Activated CD4-positive, alpha-beta T cell treated with anti-CD3 and anti-CD28 coated beads, Interleukin-2, amount 50 U/mL, for 48 hours (primary cell): Measurements from ENCODE around the gene RAP1GAP2.
A peak's percentile ranks its signal among the peaks of the same experiment; 100 is the strongest.
"Not testable (repeated sequence)": the region's sequence is repeated elsewhere in the genome, so short reads cannot be mapped to it uniquely, and the experiment has no call there.

ENCODE experiments used
- DNase-seq, 2 experiments: peaks; one replicate each; pipeline ENCODE4 v3.0.0-alpha.2; 2020

The RAP1GAP2 gene

GRCh38 chr17:2815781-2816185 is 19.5 kb downstream of the RAP1GAP2 start:
- DNase-seq: no peak

GRCh38 chr17:2816688-2817087 is 20.4 kb downstream of the RAP1GAP2 start:
- no peak for DNase-seq

DNA sequence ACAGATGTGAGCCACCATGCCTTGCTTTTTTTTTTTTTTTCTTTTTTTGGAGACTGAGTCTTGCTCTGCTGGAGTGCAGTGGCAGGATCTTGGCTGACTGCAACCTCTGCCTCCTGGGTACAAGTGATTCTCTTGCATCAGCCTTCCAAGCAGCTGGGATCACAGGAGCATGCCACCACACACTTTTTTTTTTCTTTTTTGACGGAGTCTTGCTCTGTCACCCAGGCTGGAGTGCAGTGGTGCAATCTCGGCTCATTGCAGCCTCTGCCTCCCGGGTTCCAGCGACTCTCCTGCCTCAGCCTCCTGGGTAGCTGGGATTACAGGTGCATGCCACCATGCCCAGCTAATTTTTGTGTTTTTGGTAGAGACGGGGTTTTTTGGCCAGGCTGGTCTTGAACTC is 23.1 kb downstream of the RAP1GAP2 start:
- not testable (repeated sequence) for DNase-seq

DNA sequence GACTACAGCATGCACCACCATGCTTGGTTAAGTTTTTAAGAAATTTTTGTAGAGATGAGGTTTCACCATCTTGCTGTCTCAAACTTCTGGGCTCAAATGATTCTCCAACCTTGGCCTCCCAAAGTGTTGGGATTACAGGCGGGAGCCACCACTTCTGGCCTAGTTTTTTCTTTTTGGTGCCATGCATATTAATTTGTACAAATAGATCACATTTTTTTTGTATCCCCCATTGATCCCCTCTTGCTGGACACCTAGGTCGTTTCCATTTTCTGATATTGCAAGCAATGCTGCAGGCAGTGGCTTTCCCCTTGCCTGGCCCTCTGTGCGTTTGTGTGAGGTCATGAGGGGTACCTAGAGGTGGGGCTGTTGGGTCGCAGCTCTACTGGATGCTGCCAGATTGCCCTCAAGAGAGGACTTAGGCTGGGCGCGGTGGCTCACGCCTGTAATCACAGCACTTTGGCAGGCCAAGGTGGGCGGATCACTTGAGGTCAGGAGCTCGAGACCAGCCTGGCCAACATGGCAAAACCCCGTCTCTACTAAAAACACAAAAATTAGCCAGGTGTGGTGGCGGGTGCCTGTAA is 23.8 kb downstream of the RAP1GAP2 start:
- no peak for DNase-seq

DNA sequence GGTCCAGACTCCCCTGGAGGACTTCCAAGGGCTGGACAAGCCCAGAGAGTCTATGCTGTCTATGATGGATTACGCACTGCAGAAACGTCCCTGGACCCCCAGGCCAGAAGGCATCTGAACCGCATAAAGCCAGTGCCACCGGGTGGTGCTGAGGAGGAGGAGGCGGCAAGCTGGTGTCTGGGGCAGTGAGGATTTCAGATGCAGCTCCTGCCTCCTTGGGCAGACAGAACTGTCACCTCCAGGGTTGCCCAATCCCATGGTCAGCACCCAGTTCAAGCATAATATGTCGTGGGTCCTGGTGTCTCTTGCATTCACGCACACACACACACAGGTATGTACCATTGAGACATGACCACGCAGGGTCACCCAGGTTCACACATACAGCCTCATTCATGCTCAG is 25.6 kb downstream of the RAP1GAP2 start:
- DNase-seq: no peak

- no peak for DNase-seq
These were observed 26.1 kb downstream of the RAP1GAP2 start for GRCh38 chr17:2822358-2822757.

GRCh38 chr17:2825253-2825970 is 29.2 kb downstream of the RAP1GAP2 start:
- no peak for DNase-seq

DNA sequence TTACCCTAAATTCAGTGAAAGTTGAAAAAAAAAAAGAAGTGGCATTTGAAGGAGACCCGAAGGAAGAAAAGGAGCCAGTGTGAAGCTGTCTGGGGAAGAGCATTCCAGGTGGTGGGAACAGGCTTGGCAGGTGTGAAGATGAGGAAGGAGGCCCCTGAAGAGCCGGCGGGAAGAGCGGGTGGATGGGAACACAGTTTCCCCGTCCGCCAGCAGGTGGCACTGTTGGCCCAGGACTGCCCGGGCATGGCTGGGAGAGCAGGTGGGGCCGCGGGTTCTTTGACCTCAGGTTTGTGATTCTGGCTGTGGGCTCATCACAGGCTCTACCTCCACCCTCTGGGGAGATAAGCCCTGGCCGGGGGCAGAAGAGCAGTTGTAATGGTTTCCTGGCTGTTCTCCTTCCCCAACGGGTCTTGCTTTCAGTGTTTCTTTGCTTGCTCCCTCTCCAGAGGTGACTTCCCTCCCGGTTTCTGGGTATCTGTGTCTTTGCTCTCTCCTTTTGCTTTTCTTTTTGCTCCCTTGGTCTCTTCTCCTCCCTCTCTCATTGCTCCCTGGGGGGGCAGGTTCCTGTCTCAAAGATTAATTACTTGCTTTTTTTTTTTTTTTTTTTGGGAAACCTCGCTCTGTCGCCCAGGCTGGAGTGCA is 32.3 kb downstream of the RAP1GAP2 start:
- DNase-seq: peak; percentile 87 to 90

GRCh38 chr17:2830678-2831077 is 34.4 kb downstream of the RAP1GAP2 start:
- no peak for DNase-seq

GRCh38 chr17:2835780-2836179 is 39.5 kb downstream of the RAP1GAP2 start:
- no peak for DNase-seq

DNA sequence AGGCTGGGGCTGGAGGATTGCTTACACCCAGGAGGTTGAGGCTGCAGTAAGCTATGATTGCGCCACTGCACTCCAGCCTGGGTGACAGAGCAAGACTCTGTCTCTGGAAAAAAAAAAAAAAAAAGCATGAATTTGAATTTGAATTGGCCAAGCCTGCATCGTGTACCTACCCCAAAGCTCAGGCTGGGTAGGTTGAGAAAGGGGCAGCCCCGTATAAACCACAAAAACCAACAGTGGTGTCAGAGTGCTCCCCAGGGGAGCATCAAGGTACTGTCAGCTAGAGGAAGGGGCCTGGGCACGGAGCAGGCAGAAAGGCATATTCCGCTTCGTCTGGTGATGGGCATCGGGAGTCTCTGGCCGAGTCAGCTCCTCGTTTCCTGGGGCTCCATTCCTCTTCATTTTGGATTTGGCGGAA is 40.9 kb downstream of the RAP1GAP2 start:
- peak; percentile 43 to 60 for DNase-seq

DNA sequence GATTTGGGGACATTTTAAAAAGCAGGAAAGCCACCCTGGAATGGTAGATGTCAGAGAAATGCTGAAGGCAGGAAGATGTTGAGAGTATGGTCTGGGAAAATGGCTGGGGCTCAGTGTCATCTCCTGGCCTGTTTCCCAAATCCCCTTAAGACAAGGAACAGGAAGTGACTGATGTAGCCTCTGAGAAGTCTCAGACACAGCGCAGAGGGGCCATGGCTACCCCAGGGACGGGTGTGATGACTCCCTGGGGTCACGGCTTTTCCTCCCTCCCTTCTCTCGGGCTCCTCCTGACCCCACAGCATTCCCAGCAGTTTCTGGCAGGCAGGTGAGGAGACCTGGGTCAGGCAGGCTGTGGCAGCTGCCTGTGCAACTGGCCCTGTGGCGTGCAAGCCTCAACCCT is 45.4 kb downstream of the RAP1GAP2 start:
- DNase-seq: no peak

- no peak for DNase-seq
These were observed 46.2 kb downstream of the RAP1GAP2 start for GRCh38 chr17:2842464-2842863.

DNA sequence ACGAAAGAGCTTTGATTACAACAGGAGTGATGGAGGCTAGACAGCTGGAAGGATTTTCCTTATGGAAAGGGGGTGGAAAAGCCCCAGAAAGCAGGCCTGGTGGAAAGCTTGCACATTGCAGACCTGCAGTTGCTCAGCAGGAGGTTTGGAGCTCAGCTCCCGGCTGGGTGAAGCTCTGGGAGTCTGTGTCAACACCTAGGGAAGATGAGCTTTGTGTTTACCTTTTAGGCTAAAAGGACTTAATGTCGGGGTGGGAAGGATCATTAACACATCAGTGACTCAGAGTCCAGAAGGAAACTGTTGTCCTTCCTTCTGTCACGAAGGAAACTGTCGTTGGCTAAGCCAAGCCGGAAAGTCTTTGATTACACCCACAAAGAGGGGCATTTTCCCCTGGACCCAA is 48.2 kb downstream of the RAP1GAP2 start:
- no peak for DNase-seq

GRCh38 chr17:2847381-2848333 is 51.4 kb downstream of the RAP1GAP2 start:
- no peak for DNase-seq

DNA sequence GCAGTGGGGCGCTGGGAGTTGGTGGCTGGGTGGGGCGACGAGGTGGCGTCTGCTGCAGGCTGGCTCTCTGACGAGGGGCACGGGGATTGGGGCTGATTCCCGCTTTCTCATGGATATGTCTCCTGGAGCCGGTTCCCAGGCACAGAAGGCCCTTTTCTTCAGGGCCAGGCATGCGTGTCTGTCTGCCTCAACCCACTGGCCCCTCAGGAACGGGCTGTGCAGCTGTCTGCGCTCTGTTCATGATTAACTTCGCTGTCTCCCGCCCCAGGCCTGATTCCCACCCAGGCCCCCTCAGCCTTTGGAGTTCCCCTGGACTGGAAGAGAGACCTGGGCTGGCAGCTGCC is 53.1 kb downstream of the RAP1GAP2 start:
- no peak for DNase-seq

DNA sequence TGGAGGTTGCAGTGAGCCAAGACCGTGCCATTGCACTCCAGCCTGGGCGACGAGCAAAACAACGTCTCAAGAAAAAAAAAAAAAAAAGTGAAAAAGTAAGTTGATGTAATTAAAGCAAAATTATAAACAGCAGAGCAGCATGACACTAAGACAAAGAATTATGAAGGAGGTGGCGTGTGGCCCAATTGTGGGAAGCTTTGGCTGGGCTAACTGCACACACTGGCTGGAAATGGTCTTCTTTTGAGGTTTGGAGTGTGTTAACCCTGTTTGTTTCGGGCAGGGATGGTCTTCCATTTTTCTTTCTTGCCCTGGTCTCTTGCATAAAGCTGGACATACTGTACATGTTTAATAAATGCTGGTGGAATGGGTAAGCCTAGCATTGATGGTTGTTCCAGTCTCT is 54.8 kb downstream of the RAP1GAP2 start:
- DNase-seq: no peak

GRCh38 chr17:2851615-2852014 is 55.4 kb downstream of the RAP1GAP2 start:
- DNase-seq: no peak

DNA sequence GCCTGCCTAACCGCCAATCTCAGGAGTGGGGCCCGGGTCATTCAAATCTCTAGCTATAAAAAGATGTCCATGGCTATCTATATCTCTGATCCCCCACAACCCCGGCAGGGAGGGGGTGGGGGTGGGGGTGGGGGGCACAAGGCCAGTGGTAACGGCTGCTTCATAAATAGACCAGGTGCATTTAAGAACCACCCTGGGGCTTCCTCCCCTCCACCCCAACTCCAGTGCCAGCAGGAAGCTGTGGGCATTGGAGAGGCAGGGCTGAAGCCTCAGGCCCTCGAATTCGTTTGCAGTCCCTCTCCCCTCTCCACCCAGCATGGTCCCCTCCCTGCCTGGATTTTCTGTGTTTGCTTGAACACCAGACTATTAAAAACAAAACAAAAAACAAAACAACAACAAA is 56.0 kb downstream of the RAP1GAP2 start:
- DNase-seq: no peak

DNA sequence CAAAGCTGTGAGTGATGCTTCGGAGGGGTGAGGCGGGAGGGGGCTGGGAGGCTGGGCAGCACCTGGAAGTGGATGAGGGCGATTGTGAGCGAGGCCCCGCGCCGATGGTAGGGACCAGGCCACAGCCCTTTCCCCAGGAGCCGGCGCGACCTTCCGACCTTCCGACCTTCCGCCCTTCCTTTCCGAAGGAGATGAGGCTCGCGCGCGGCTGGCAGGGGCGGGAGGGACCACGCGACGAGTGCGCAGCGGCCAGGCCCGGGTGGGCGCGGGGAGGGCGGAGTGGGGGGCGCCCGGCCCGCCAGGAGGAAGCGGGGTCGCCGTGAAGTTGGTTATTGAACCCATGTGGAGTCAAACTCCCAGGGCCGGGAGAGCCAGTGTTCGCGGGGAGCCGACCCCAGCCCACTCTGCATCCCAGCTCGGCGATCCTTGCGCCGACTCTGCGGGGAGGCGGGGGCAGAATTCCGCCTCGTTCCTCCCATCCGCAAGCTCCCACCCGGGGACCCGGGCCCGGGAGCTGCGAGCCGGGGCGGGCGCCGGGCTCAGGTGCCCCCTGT is 56.6 kb downstream of the RAP1GAP2 start:
- no peak for DNase-seq

DNA sequence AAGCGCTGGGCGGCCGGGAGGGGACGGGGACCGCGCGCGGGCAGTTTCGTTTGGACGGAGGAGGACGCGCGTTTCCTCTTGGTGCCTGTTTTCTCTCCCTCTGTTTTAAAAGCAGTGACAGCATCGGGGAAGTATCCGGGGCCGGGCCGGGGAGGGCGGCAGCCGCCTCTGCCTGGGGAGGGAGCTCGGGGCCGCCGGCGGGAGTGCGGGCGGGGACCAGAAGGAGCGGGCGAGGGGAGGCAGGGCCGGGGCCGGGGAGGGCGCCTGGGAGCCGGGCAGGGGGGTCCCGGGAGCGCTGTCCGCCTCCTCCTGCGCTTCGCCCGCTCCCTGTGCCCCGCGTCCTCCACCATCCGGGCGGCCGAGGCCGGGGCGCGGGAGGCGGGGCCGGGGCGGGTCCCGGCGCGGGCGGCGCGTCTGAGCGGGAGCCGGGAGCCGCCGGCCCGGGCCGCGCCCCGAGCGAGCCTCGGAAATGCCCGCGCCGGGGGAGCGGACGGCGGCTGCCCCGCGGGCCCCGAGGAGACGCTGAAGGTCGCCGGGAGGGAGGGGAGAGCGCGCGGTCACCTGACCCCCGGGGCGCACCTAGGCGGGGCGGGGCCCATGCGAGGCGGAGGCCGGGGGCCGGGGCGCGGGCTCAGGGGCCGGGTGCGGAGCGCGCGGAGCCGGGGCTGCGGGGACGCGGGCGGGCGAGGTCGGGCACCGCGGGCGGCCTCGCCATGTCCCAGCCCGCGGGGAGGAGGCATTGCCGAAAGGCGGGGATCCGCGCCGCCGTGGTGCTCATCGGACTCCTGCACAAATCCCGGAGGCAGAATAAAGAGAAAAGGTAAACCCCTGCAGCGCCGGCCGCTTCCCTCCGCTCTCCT is 57.3 kb downstream of the RAP1GAP2 start:
- DNase-seq: peak; percentile 46 to 49
